ENCODE measurements around the gene DRD2.

DRD2 gene

DNA sequence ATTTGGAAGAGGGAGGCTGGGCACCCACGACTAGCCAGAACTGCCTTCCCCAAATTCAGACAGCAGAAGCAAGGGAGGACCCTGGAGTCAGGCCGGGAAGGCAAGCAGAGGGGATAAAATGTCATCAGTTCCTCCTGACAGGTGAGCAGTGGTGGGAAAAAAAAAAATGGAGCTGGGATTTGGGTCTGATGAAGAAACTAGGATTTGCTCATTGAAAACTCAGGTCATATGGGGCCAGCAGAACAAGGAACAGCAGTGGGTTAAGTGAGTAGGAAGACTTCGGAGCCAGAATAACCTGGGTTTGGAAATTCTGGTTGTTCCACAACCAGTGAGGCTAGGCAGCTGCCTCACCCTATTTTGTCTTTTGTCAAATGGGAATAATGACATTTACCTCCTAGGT lies 28.9 kb upstream of the DRD2 start:
- no peaks in the 10 kb centered on the region for H3K9me3 ChIP-seq (ENCODE audit: insufficient read depth, low read length, severe bottlenecking)
- H4K20me1 ChIP-seq (ENCODE audit: insufficient read depth, low read length), result no peaks in the 10 kb centered on the region
- ATAC-seq (ENCODE audit: insufficient read depth, low read depth), result no peak
- H3K36me3 ChIP-seq (ENCODE audit: insufficient read depth, low read length), result no peaks in the 10 kb centered on the region
- no peaks in the 10 kb centered on the region for H3K79me2 ChIP-seq (ENCODE audit: insufficient read depth, low read length)
- H3K4me3 ChIP-seq (ENCODE audit: low read depth in 1 of 2, low read length in 2 of 2), result no peak overlapping the region
- H3K4me1 ChIP-seq (ENCODE audit: insufficient read depth, low read length), result no peaks in the 10 kb centered on the region
- DNase-seq, result no peak
- H3K9ac ChIP-seq (ENCODE audit: low read depth, low read length), result no peak overlapping the region
- TF ChIP-seq, protein P1, sequence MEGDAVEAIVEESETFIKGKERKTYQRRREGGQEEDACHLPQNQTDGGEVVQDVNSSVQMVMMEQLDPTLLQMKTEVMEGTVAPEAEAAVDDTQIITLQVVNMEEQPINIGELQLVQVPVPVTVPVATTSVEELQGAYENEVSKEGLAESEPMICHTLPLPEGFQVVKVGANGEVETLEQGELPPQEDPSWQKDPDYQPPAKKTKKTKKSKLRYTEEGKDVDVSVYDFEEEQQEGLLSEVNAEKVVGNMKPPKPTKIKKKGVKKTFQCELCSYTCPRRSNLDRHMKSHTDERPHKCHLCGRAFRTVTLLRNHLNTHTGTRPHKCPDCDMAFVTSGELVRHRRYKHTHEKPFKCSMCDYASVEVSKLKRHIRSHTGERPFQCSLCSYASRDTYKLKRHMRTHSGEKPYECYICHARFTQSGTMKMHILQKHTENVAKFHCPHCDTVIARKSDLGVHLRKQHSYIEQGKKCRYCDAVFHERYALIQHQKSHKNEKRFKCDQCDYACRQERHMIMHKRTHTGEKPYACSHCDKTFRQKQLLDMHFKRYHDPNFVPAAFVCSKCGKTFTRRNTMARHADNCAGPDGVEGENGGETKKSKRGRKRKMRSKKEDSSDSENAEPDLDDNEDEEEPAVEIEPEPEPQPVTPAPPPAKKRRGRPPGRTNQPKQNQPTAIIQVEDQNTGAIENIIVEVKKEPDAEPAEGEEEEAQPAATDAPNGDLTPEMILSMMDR (IDR thresholded peaks at IDR 0.05; ENCODE audit: borderline replicate concordance, extremely low read depth, low read length, poor library complexity, severe bottlenecking), result no peak
- TF ChIP-seq EZH2 (IDR thresholded peaks at IDR 0.05; ENCODE audit: borderline replicate concordance, low read depth, low read length, severe bottlenecking), result no peak
- H3K27me3 ChIP-seq (ENCODE audit: insufficient read depth, low read length, poor library complexity), result no peaks in the 10 kb centered on the region
- no peak overlapping the region for H3K27ac ChIP-seq (ENCODE audit: low read length)
- no peak overlapping the region for H3K4me2 ChIP-seq (ENCODE audit: insufficient read depth, low read length)
- no peak overlapping the region for H2AFZ ChIP-seq (ENCODE audit: low read depth, low read length)

DNA sequence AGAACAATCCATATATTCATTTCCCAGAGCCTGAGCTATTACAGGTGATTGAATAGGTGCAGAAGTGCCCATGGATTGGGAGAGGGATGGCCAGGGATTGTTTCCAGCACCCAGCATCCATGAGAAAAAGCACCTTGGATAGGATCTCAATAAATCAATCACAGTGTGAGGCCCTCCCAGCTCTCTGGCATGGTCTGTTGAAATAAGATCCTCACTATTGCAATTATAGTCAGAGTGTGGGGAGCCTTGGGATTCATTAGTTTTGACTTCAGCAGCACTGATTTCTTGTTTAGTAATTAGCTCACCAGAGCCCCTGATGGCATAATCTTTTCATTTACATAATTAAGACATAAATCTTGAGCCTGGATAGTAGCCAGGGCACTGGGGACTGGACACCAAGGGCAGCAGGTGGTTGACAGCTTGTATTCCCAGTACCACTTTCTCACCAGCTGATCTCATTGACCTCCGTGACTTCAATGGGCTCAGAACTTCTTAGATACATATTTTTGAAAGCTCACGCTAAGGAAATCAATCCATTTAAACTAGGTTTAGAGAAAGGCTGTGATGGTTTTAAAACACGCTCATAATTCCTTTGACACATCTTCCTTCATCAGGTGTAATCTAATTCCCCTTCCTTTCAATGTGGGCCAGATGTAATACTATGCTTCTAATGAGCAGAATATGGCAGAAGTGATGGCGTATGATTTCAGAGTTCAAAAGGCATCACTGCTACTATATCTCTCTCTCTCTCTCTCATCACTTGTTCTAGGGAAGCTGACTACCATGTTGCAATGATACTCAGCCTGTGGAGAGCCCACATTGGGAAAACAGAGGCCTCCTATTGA lies 22.1 kb upstream of the DRD2 start:
- Histone ChIP-seq H3K27ac (ENCODE audit: low read length) (no peak overlapping the region), H2AFZ (ENCODE audit: low read depth, low read length) (no peak overlapping the region), H3K4me3 (ENCODE audit: low read depth in 1 of 2, low read length in 2 of 2) (no peak overlapping the region), H3K4me2 (ENCODE audit: insufficient read depth, low read length) (no peak overlapping the region), H3K36me3 (ENCODE audit: insufficient read depth, low read length) (no peaks in the 10 kb centered on the region), H3K4me1 (ENCODE audit: insufficient read depth, low read length) (no peaks in the 10 kb centered on the region), H3K9me3 (ENCODE audit: insufficient read depth, low read length, severe bottlenecking) (no peaks in the 10 kb centered on the region), H4K20me1 (ENCODE audit: insufficient read depth, low read length) (no peaks in the 10 kb centered on the region), H3K79me2 (ENCODE audit: insufficient read depth, low read length) (no peaks in the 10 kb centered on the region), H3K9ac (ENCODE audit: low read depth, low read length) (no peak overlapping the region), H3K27me3 (ENCODE audit: insufficient read depth, low read length, poor library complexity) (no peaks in the 10 kb centered on the region)
- DNase-seq (no peak), ATAC-seq (ENCODE audit: insufficient read depth, low read depth) (no peak)
- no peak for TF ChIP-seq EZH2 (IDR thresholded peaks at IDR 0.05; ENCODE audit: borderline replicate concordance, low read depth, low read length, severe bottlenecking)
- TF ChIP-seq, protein P1 (IDR thresholded peaks at IDR 0.05; ENCODE audit: borderline replicate concordance, extremely low read depth, low read length, poor library complexity, severe bottlenecking), result no peak

DNA sequence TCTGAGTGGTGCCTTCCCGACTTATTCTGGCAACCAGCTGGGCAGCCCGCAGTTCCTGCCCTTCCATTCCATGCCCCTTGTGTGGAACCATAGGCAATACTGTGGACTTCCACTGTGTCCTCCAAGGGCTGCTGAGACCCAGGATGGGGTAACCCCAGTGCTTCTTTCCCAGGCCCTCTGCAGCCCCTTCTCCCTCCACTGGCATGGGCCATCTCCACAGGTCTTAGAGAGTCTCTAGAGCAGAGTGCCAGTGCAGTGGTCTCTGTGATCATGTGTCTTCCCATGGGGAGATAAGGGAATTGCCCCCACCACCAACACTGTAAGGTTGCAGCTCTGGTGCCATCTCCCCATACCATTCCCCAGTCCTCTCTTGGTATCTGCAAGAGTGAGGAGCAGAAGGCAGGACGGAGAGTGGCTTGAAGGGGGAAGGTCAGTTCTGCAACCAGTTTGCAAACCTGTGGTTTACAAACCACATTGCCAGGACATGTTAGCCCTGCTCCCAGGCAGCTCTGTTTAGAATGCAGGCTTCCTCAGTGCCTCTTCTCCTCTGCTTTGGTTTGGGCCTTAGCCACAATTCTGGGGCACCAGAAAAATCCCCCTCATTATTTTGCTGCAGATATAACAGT lies 20.9 kb upstream of the DRD2 start:
- H3K27me3 ChIP-seq (ENCODE audit: insufficient read depth, low read length, poor library complexity), result no peaks in the 10 kb centered on the region
- H3K4me2 ChIP-seq (ENCODE audit: insufficient read depth, low read length), result no peak overlapping the region
- ATAC-seq (ENCODE audit: insufficient read depth, low read depth) (no peak), DNase-seq (no peak)
- H2AFZ ChIP-seq (ENCODE audit: low read depth, low read length), result no peak overlapping the region
- no peak overlapping the region for H3K4me3 ChIP-seq (ENCODE audit: low read depth in 1 of 2, low read length in 2 of 2)
- H3K9ac ChIP-seq (ENCODE audit: low read depth, low read length), result no peak overlapping the region
- H3K4me1 ChIP-seq (ENCODE audit: insufficient read depth, low read length), result no peaks in the 10 kb centered on the region
- H3K27ac ChIP-seq (ENCODE audit: low read length), result no peak overlapping the region
- TF ChIP-seq, protein P1 (IDR thresholded peaks at IDR 0.05; ENCODE audit: borderline replicate concordance, extremely low read depth, low read length, poor library complexity, severe bottlenecking), result no peak
- no peak for TF ChIP-seq EZH2 (IDR thresholded peaks at IDR 0.05; ENCODE audit: borderline replicate concordance, low read depth, low read length, severe bottlenecking)
- no peaks in the 10 kb centered on the region for H3K36me3 ChIP-seq (ENCODE audit: insufficient read depth, low read length)
- no peaks in the 10 kb centered on the region for H3K9me3 ChIP-seq (ENCODE audit: insufficient read depth, low read length, severe bottlenecking)
- H3K79me2 ChIP-seq (ENCODE audit: insufficient read depth, low read length), result no peaks in the 10 kb centered on the region
- H4K20me1 ChIP-seq (ENCODE audit: insufficient read depth, low read length), result no peaks in the 10 kb centered on the region

Data from DND-41 (cell line).